IMR-90 (cell line): ENCODE results near the gene DLG3. TPM values are rescaled to one million over a fixed set of nuclear protein-coding genes. Genes with fewer than 3 reads are reported as not detected.

Experiments
- ATAC-seq: fragments of 200-7000 bp; cut with Tn5 transposase; 2 replicates; pipeline ENCODE4 v1.9.1; 2020; ENCODE audit warnings: low read depth, mild to moderate bottlenecking, moderate library complexity
- BruUV-seq: library from RNA; stranded (reverse); fragments of 400-500 nt; replicated peaks from 2 replicates; lab custom pipeline; 2021; lab: Mats Ljungman, UMichigan
- CTCF ChIA-PET: fragments of 300-600 bp; formaldehyde crosslinking; extraction: SDS; loops from one replicate; lab custom pipeline; 2021; ENCODE audit warnings: antibody characterized with exemption; lab: Yijun Ruan, JAX
- POLR2A ChIA-PET: fragments of 300-600 bp; sonication (Branson Sonifier 250); formaldehyde crosslinking; loops from one replicate; lab custom pipeline; 2022; ENCODE audit warnings: antibody characterized with exemption; ENCODE audit not compliant: unreplicated experiment; lab: Charles Lee
- DNase-seq: peaks from one replicate; pipeline ENCODE4 v3.0.0; 2013
- H2AFZ ChIP-seq: replicated peaks from 2 replicates; pipeline ENCODE3; 2013; ENCODE audit warnings: low read length, mild to moderate bottlenecking; ENCODE audit not compliant: poor library complexity
- H2AK5ac ChIP-seq: 2 replicates; pipeline ENCODE4 v1.6.1; 2013; ENCODE audit warnings: low read depth, low read length, inconsistent platforms
- H2AK9ac ChIP-seq: replicated peaks from 2 replicates; pipeline ENCODE3; 2013; ENCODE audit warnings: mild to moderate bottlenecking, low read depth, low read length, moderate library complexity; ENCODE audit not compliant: poor library complexity
- H2BK120ac ChIP-seq: 2 replicates; pipeline ENCODE4 v1.6.1; 2013; ENCODE audit warnings: low read depth, low read length, inconsistent platforms
- H2BK15ac ChIP-seq: 3 replicates; pipeline ENCODE4 v1.6.1; 2013; ENCODE audit warnings: low read depth, low read length, inconsistent platforms
- H2BK20ac ChIP-seq: 2 replicates; pipeline ENCODE4 v1.6.1; 2013; ENCODE audit warnings: low read depth, mild to moderate bottlenecking, inconsistent platforms, low read length, moderate library complexity
- H2BK5ac ChIP-seq: 2 replicates; pipeline ENCODE4 v1.6.1; 2013; ENCODE audit warnings: mild to moderate bottlenecking, low read depth, low read length, inconsistent platforms; ENCODE audit not compliant: poor library complexity, severe bottlenecking
- H3K14ac ChIP-seq: replicated peaks from 2 replicates; pipeline ENCODE4 v1.6.1; 2013; ENCODE audit warnings: low read depth, low read length, inconsistent platforms
- H3K18ac ChIP-seq: 2 replicates; pipeline ENCODE4 v1.6.1; 2013; ENCODE audit warnings: low read depth, low read length, control low read depth
- H3K23ac ChIP-seq: 2 replicates; pipeline ENCODE4 v1.6.1; 2013; ENCODE audit warnings: low read depth, low read length, inconsistent platforms
- H3K27ac ChIP-seq: 2 replicates; pipeline ENCODE4 v1.5.1; 2013; ENCODE audit warnings: mild to moderate bottlenecking, control low read depth, low read length; ENCODE audit not compliant: insufficient read depth
- H3K27me3 ChIP-seq: 2 replicates; pipeline ENCODE4 v1.6.1; 2013; ENCODE audit warnings: low read length; ENCODE audit not compliant: control insufficient read depth, insufficient read depth
- H3K36me3 ChIP-seq: 2 replicates; pipeline ENCODE4 v1.6.1; 2013; ENCODE audit warnings: low read length, mixed read lengths; ENCODE audit not compliant: control insufficient read depth, insufficient read depth
- H3K4ac ChIP-seq: 2 replicates; pipeline ENCODE4 v1.6.1; 2013; ENCODE audit warnings: low read depth, low read length, inconsistent platforms
- H3K4me1 ChIP-seq: 2 replicates; pipeline ENCODE4 v1.6.1; 2013; ENCODE audit warnings: low read length, mixed read lengths; ENCODE audit not compliant: control insufficient read depth, insufficient read depth
- H3K4me2 ChIP-seq: 2 replicates; pipeline ENCODE4 v1.6.1; 2013; ENCODE audit warnings: low read depth, mild to moderate bottlenecking, control low read depth, low read length, moderate library complexity
- H3K4me3 ChIP-seq: 2 replicates; pipeline ENCODE4 v1.5.1; 2013; ENCODE audit warnings: low read depth, mild to moderate bottlenecking, control low read depth, low read length, moderate library complexity; ENCODE audit not compliant: insufficient read depth
- H3K56ac ChIP-seq: 2 replicates; pipeline ENCODE4 v1.6.1; 2013; ENCODE audit warnings: low read length, inconsistent platforms; ENCODE audit not compliant: insufficient read depth; ENCODE audit errors: extremely low read depth
- H3K79me1 ChIP-seq, 2 experiments: 2 replicates each; pipeline ENCODE4 v1.6.1; 2013; ENCODE audit warnings: low read length in 2 of 2, inconsistent platforms in 1 of 2, low read depth in 1 of 2
- H3K9ac ChIP-seq: 2 replicates; pipeline ENCODE4 v1.6.1; 2013; ENCODE audit warnings: low read depth, low read length, control low read depth
- H3K9me1 ChIP-seq: 2 replicates; pipeline ENCODE4 v1.6.1; 2013; ENCODE audit warnings: low read length, inconsistent platforms; ENCODE audit not compliant: insufficient read depth
- H3K9me3 ChIP-seq: 2 replicates; pipeline ENCODE4 v1.6.1; 2013; ENCODE audit warnings: low read length; ENCODE audit not compliant: control insufficient read depth, insufficient read depth
- H4K20me1 ChIP-seq: 2 replicates; pipeline ENCODE4 v1.6.1; 2013; ENCODE audit warnings: low read length, inconsistent platforms; ENCODE audit not compliant: insufficient read depth
- H4K5ac ChIP-seq: 2 replicates; pipeline ENCODE4 v1.6.1; 2013; ENCODE audit warnings: mild to moderate bottlenecking, low read depth, low read length, control low read depth
- H4K8ac ChIP-seq, 2 experiments: 2 replicates each; pipeline ENCODE4 v1.6.1; 2013; ENCODE audit warnings: low read depth in 2 of 2, low read length in 2 of 2, control low read depth in 1 of 2, inconsistent platforms in 1 of 2
- H4K91ac ChIP-seq: 2 replicates; pipeline ENCODE4 v1.6.1; 2013; ENCODE audit warnings: low read depth, low read length, inconsistent platforms; ENCODE audit not compliant: insufficient read depth
- BHLHE40 ChIP-seq: fragments of 150-350 bp; IDR thresholded peaks from 2 replicates; pipeline ENCODE4 v1.6.1; 2016; ENCODE audit warnings: mild to moderate bottlenecking, low read depth, low read length
- CEBPB ChIP-seq: IDR thresholded peaks from 2 replicates; pipeline ENCODE4 v1.6.1; 2012; ENCODE audit warnings: low read depth, low read length, improper control_type of control experiment
- CHD1 ChIP-seq: IDR thresholded peaks from 2 replicates; pipeline ENCODE4 v1.6.1; 2012; ENCODE audit warnings: low read depth, low read length, improper control_type of control experiment
- CTCF ChIP-seq: conservative IDR thresholded peaks from 2 replicates; pipeline ENCODE4 v1.5.1; 2012; ENCODE audit warnings: mild to moderate bottlenecking, low read depth, low read length, improper control_type of control experiment
- ELK1 ChIP-seq: fragments of 150-350 bp; IDR thresholded peaks from 2 replicates; pipeline ENCODE4 v1.6.1; 2016; ENCODE audit warnings: low read depth, mild to moderate bottlenecking, low read length, moderate library complexity, borderline replicate concordance
- FOS ChIP-seq: fragments of 150-350 bp; IDR thresholded peaks from 2 replicates; pipeline ENCODE4 v1.6.1; 2016; ENCODE audit warnings: low read depth, low read length
- MAFK ChIP-seq: IDR thresholded peaks from 2 replicates; pipeline ENCODE4 v1.6.1; 2012; ENCODE audit warnings: low read depth, low read length, improper control_type of control experiment
- MAZ ChIP-seq: IDR thresholded peaks from 2 replicates; pipeline ENCODE4 v1.6.1; 2012; ENCODE audit warnings: low read depth, mild to moderate bottlenecking, low read length, improper control_type of control experiment, moderate library complexity, borderline replicate concordance
- MXI1 ChIP-seq: IDR thresholded peaks from 2 replicates; pipeline ENCODE4 v1.6.1; 2012; ENCODE audit warnings: low read depth, mild to moderate bottlenecking, low read length, moderate library complexity, borderline replicate concordance
- NFE2L2 ChIP-seq: fragments of 150-350 bp; IDR thresholded peaks from 2 replicates; pipeline ENCODE4 v1.6.1; 2016; ENCODE audit warnings: low read depth, mild to moderate bottlenecking, low read length
- POLR2A ChIP-seq: IDR thresholded peaks from 2 replicates; pipeline ENCODE4 v1.6.1; 2012; ENCODE audit warnings: mild to moderate bottlenecking, low read depth, low read length
- RAD21 ChIP-seq: IDR thresholded peaks from 2 replicates; pipeline ENCODE4 v1.6.1; 2012; ENCODE audit warnings: low read length, improper control_type of control experiment
- RCOR1 ChIP-seq: IDR thresholded peaks from 2 replicates; pipeline ENCODE4 v1.6.1; 2012; ENCODE audit warnings: mild to moderate bottlenecking, low read length, improper control_type of control experiment; ENCODE audit not compliant: insufficient replicate concordance
- RFX5 ChIP-seq: IDR thresholded peaks from 2 replicates; pipeline ENCODE4 v1.8.0; 2012; ENCODE audit warnings: low read depth, mild to moderate bottlenecking, low read length, moderate library complexity
- SMC3 ChIP-seq: fragments of 150-350 bp; IDR thresholded peaks from 2 replicates; pipeline ENCODE4 v1.6.1; 2016; ENCODE audit warnings: low read depth, mild to moderate bottlenecking, antibody characterized with exemption, low read length, moderate library complexity
- USF2 ChIP-seq: fragments of 150-350 bp; IDR thresholded peaks from 2 replicates; pipeline ENCODE4 v1.6.1; 2017; ENCODE audit warnings: mild to moderate bottlenecking, antibody characterized with exemption, low read length, low read depth
- WGBS, 2 experiments: methylation state at CpG; one replicate each; pipeline versions ENCODE4 v1.1.5 to v1.1.7; 2013; ENCODE audit warnings: missing lambda C conversion rate in 2 of 2; ENCODE audit not compliant: insufficient read length in 1 of 2; ENCODE audit errors: extremely low coverage in 2 of 2; 5-methylcytosine and 5-hydroxymethylcytosine counted together
- dilution Hi-C: fragments of 300-500 bp; cut with HindIII; formaldehyde crosslinking; loops from one replicate; pipeline ENCODE4 v1.14.3; 2018; ENCODE audit warnings: low sequenced_read_pairs; ENCODE audit not compliant: unreplicated experiment
- in situ Hi-C: fragments of 300-500 bp; cut with MboI; formaldehyde crosslinking; loops from 3 replicates; pipeline ENCODE4 v1.14.3; 2019; ENCODE audit warnings: low sequenced_read_pairs, inconsistent platforms, mixed read lengths
- intact Hi-C: fragments of 100-400 bp; cut with micrococcal nuclease; formaldehyde crosslinking; loops from 2 replicates; pipeline ENCODE4 v1.10.0; 2022
- polyA plus RNA-seq, 3 experiments: library from polyadenylated mRNA; depleted of rRNA; stranded (reverse); fragments of >200 nt; gene quantifications; 2 replicates each; pipeline ENCODE4 v1.2.3, GENCODE V29; 2012; ENCODE audit warnings: low replicate concordance in 1 of 3
- total RNA-seq: library from RNA; depleted of rRNA; stranded (reverse); fragments of >200 nt; gene quantifications from 2 replicates; pipeline ENCODE4 v1.2.3, GENCODE V29; 2012

The DLG3 gene
- total and polyA plus RNA-seq, 2 of the 4 experiments (the other 2 are of a cell fraction): 11.0 to 27.1 TPM

- Histone ChIP-seq H2BK120ac (no peak overlapping the region), H3K27me3 (peaks cover 3% of the 10 kb centered on the region; the same call in 1 of the 2 replicates), H3K27ac (no peak overlapping the region), H3K36me3 (no peaks in the 10 kb centered on the region), H4K20me1 (no peaks in the 10 kb centered on the region), H3K4me3 (no peak overlapping the region), H3K4me1 (no peaks in the 10 kb centered on the region), H3K9ac (no peak overlapping the region), H3K23ac (no peak overlapping the region), H3K14ac (no peak overlapping the region), H2BK15ac (no peak overlapping the region), H3K56ac (no peak overlapping the region), H3K9me1 (no peaks in the 10 kb centered on the region), H4K91ac (no peak overlapping the region), H2BK5ac (no peak overlapping the region), H3K9me3 (no peaks in the 10 kb centered on the region), H3K4ac (no peak overlapping the region), H3K4me2 (no peak overlapping the region), H3K79me1 (no peaks in the 10 kb centered on the region), H2AK9ac (no peak overlapping the region), H4K8ac (no peak overlapping the region), H4K5ac (no peak overlapping the region), H2BK20ac (no peak overlapping the region), H2AFZ (no peak overlapping the region), H2AK5ac (no peak overlapping the region), H3K18ac (no peak overlapping the region)
- ATAC-seq (no peak), DNase-seq (no peak)
- BruUV-seq: no TSS peak
- dilution Hi-C loops: no loop called here
- CTCF ChIA-PET: no interaction called here
- POLR2A ChIA-PET: no interaction called here
- in situ Hi-C loops: no loop called here
- WGBS, 2 experiments: no CpG with 5 or more reads among the region's 1 CpG
- intact Hi-C loops: no loop called here
- TF ChIP-seq NFE2L2 (no peak), USF2 (no peak), SMC3 (no peak), MXI1 (no peak), MAZ (no peak), POLR2A (no peak), FOS (no peak), CEBPB (no peak), ELK1 (no peak), RCOR1 (no peak), BHLHE40 (no peak), CHD1 (no peak), RAD21 (no peak), RFX5 (no peak), CTCF (no peak), MAFK (no peak)
Measured at GRCh38 chrX:70535198-70535597, 90.6 kb downstream of the DLG3 start.
